CD4-positive, CD25-positive, alpha-beta regulatory T cell (primary cell): ENCODE results near the gene PLCB1. TPM values are rescaled to one million over a fixed set of nuclear protein-coding genes. Genes with fewer than 3 reads are reported as not detected.

Experiments used
- ATAC-seq, 2 donors: fragments of 150-1000 bp; cut with Tn5 transposase; one replicate each; pipeline ENCODE4 v1.10.0; 2021; ENCODE audit warnings: low read depth in 2 of 2, moderate number of reproducible peaks in 2 of 2, moderate library complexity in 1 of 2
- DNase-seq, 3 donors: peaks; one replicate each; pipeline versions ENCODE4 v3.0.0 to v3.0.0-alpha.2; 2012 to 2022; ENCODE audit warnings: mixed read lengths in 1 of 3
- H3K27ac ChIP-seq: one replicate; pipeline ENCODE4 v1.7.0; 2013; ENCODE audit warnings: mild to moderate bottlenecking, low read length; ENCODE audit not compliant: insufficient read depth, poor library complexity, severe bottlenecking
- H3K27me3 ChIP-seq: one replicate; pipeline ENCODE4 v1.7.0; 2013; ENCODE audit warnings: low read length; ENCODE audit not compliant: control insufficient read depth, insufficient read depth
- H3K36me3 ChIP-seq: one replicate; pipeline ENCODE4 v1.7.0; 2013; ENCODE audit warnings: mild to moderate bottlenecking, low read length, moderate library complexity; ENCODE audit not compliant: control insufficient read depth, insufficient read depth
- H3K4me1 ChIP-seq: 2 replicates; pipeline ENCODE4 v1.7.0; 2013; ENCODE audit warnings: mild to moderate bottlenecking, low read length; ENCODE audit not compliant: insufficient read depth, control insufficient read depth, poor library complexity, severe bottlenecking
- H3K4me3 ChIP-seq: one replicate; pipeline ENCODE4 v1.7.0; 2013; ENCODE audit warnings: low read depth, mild to moderate bottlenecking, low read length, moderate library complexity
- H3K9me3 ChIP-seq, 2 experiments: 1 replicate in 1 of 2; 2 replicates in 1 of 2; pipeline ENCODE4 v1.7.0; 2013; ENCODE audit warnings: low read length in 2 of 2, mild to moderate bottlenecking in 1 of 2, moderate library complexity in 1 of 2; ENCODE audit not compliant: control insufficient read depth in 2 of 2
- H3K27ac Mint-ChIP-seq, 3 donors: one replicate each; pipeline ENCODE4 v1.8.0; 2020 to 2022; ENCODE audit warnings: mild to moderate bottlenecking in 3 of 3, mixed read lengths in 3 of 3, moderate library complexity in 2 of 3
- H3K27me3 Mint-ChIP-seq: one replicate; pipeline ENCODE4 v1.8.0; 2022; ENCODE audit warnings: mild to moderate bottlenecking, mixed read lengths
- H3K36me3 Mint-ChIP-seq: one replicate; pipeline ENCODE4 v1.8.0; 2020; ENCODE audit warnings: mixed read lengths
- H3K4me1 Mint-ChIP-seq, 4 donors: one replicate each; pipeline ENCODE4 v1.8.0; 2020 to 2022; ENCODE audit warnings: mixed read lengths in 4 of 4, mild to moderate bottlenecking in 1 of 4
- H3K4me3 Mint-ChIP-seq, 4 donors: one replicate each; pipeline ENCODE4 v1.8.0; 2020 to 2022; ENCODE audit warnings: mild to moderate bottlenecking in 4 of 4, mixed read lengths in 4 of 4, moderate library complexity in 3 of 4
- H3K9me3 Mint-ChIP-seq, 7 donors: one replicate each; pipeline ENCODE4 v1.8.0; 2020 to 2022; ENCODE audit warnings: mixed read lengths in 7 of 7, mild to moderate bottlenecking in 3 of 7, moderate library complexity in 2 of 7
- polyA plus RNA-seq, 4 donors: library from polyadenylated mRNA; unstranded; fragments of 300-500 nt; fragmentation: Illumina TruSeq; gene quantifications; one replicate each; pipeline ENCODE4 v1.2.3, GENCODE V29; 2021
- total RNA-seq: library from RNA; stranded (reverse); gene quantifications from one replicate; pipeline ENCODE4 v1.2.3, GENCODE V29; 2022

Gene PLCB1
- total and polyA plus RNA-seq, 5 donors from 2014 or later, result 0.17 to 1.8 (median 0.44) TPM; not detected in 2

- Mint-ChIP-seq H3K27me3 (peaks cover 14% of the 10 kb centered on the region), H3K27ac (no peak overlapping the region), H3K4me1 (no peaks in the 10 kb centered on the region), H3K9me3 (peaks cover 0 to 2% (median 0%) of the 10 kb centered on the region in 7 donors), H3K4me3 (no peak overlapping the region), H3K36me3 (no peaks in the 10 kb centered on the region)
- Histone ChIP-seq H3K36me3 (no peaks in the 10 kb centered on the region), H3K4me1 (no peaks in the 10 kb centered on the region), H3K27ac (no peak overlapping the region), H3K27me3 (peaks cover 6% of the 10 kb centered on the region), H3K4me3 (no peak overlapping the region), H3K9me3 (no peaks in the 10 kb centered on the region)
- ATAC-seq, result no peak
- DNase-seq, result no peak
These were observed 7.4 kb upstream of the PLCB1 start for GRCh38 chr20:8124639-8125038.

- Histone ChIP-seq H3K27ac (no peak overlapping the region), H3K9me3 (no peaks in the 10 kb centered on the region), H3K36me3 (no peaks in the 10 kb centered on the region), H3K4me3 (no peak overlapping the region), H3K4me1 (no peaks in the 10 kb centered on the region), H3K27me3 (peaks cover 5% of the 10 kb centered on the region)
- H3K4me1 Mint-ChIP-seq, result no peaks in the 10 kb centered on the region
- H3K27ac Mint-ChIP-seq, result no peak overlapping the region
- no peak overlapping the region for H3K4me3 Mint-ChIP-seq
- no peaks in the 10 kb centered on the region for H3K36me3 Mint-ChIP-seq
- H3K9me3 Mint-ChIP-seq, result peaks cover 0 to 2% (median 0%) of the 10 kb centered on the region in 7 donors
- DNase-seq, result no peak
- peaks cover 28% of the 10 kb centered on the region for H3K27me3 Mint-ChIP-seq
- no peak for ATAC-seq
These were observed 5.9 kb upstream of the PLCB1 start for GRCh38 chr20:8126181-8126580.

- Mint-ChIP-seq H3K4me1 (peaks cover 0 to 4% (median 0%) of the 10 kb centered on the region in 4 donors), H3K36me3 (no peaks in the 10 kb centered on the region), H3K9me3 (peaks cover 0 to 2% (median 0%) of the 10 kb centered on the region in 7 donors), H3K27me3 (peaks cover 35% of the 10 kb centered on the region), H3K4me3 (no peak overlapping the region), H3K27ac (no peak overlapping the region)
- Histone ChIP-seq H3K36me3 (no peaks in the 10 kb centered on the region), H3K27ac (no peak overlapping the region), H3K9me3 (no peaks in the 10 kb centered on the region), H3K4me3 (no peak overlapping the region), H3K4me1 (no peaks in the 10 kb centered on the region), H3K27me3 (peaks cover 5% of the 10 kb centered on the region)
- DNase-seq (no peak), ATAC-seq (no peak)
These were observed 5.2 kb upstream of the PLCB1 start for GRCh38 chr20:8126841-8127378.

GRCh38 chr20:8127553-8128255 lies 4.4 kb upstream of the PLCB1 start:
- H3K4me1 ChIP-seq, result peaks cover 4% of the 10 kb centered on the region
- H3K36me3 Mint-ChIP-seq, result no peaks in the 10 kb centered on the region

GRCh38 chr20:8128291-8129060 lies 3.6 kb upstream of the PLCB1 start:
- Histone ChIP-seq H3K4me3 (no peak overlapping the region), H3K9me3 (no peaks in the 10 kb centered on the region), H3K36me3 (no peaks in the 10 kb centered on the region), H3K27me3 (peaks cover 8% of the 10 kb centered on the region), H3K4me1 (peaks cover 4% of the 10 kb centered on the region), H3K27ac (no peak overlapping the region)
- Mint-ChIP-seq H3K9me3 (peaks cover 0 to 2% (median 0%) of the 10 kb centered on the region in 7 donors), H3K27me3 (peaks cover 39% of the 10 kb centered on the region), H3K36me3 (no peaks in the 10 kb centered on the region), H3K4me3 (no peak overlapping the region), H3K27ac (no peak overlapping the region), H3K4me1 (peaks cover 0 to 12% (median 0%) of the 10 kb centered on the region in 4 donors)
- DNase-seq, result no peak
- ATAC-seq, result no peak

More at GRCh38 chr20:8127553-8128255, 4.4 kb upstream of the PLCB1 start:
- peaks cover 37% of the 10 kb centered on the region for H3K27me3 Mint-ChIP-seq
- H3K4me3 ChIP-seq, result no peak overlapping the region
- DNase-seq, result no peak
- peaks cover 0 to 4% (median 0%) of the 10 kb centered on the region in 4 donors for H3K4me1 Mint-ChIP-seq
- H3K27me3 ChIP-seq, result peaks cover 5% of the 10 kb centered on the region
- ATAC-seq, result no peak
- no peak overlapping the region for H3K27ac ChIP-seq
- no peak overlapping the region for H3K27ac Mint-ChIP-seq
- no peak overlapping the region for H3K4me3 Mint-ChIP-seq
- H3K9me3 ChIP-seq, result no peaks in the 10 kb centered on the region
- H3K36me3 ChIP-seq, result no peaks in the 10 kb centered on the region
- peaks cover 0 to 2% (median 0%) of the 10 kb centered on the region in 7 donors for H3K9me3 Mint-ChIP-seq

GRCh38 chr20:8129211-8129976 lies 2.7 kb upstream of the PLCB1 start:
- ATAC-seq (no peak), DNase-seq (no peak)
- H3K36me3 ChIP-seq, result no peaks in the 10 kb centered on the region
- peaks cover 10% of the 10 kb centered on the region for H3K27me3 ChIP-seq
- Mint-ChIP-seq H3K4me3 (peak overlapping the region in 1 of 4 donors; percentile 74), H3K4me1 (peaks cover 0 to 13% (median 0%) of the 10 kb centered on the region in 4 donors), H3K36me3 (no peaks in the 10 kb centered on the region), H3K27me3 (peaks cover 48% of the 10 kb centered on the region), H3K9me3 (peaks cover 0 to 3% (median 0%) of the 10 kb centered on the region in 7 donors), H3K27ac (no peak overlapping the region)
- no peak overlapping the region for H3K4me3 ChIP-seq
- H3K9me3 ChIP-seq, result no peaks in the 10 kb centered on the region
- peaks cover 4% of the 10 kb centered on the region for H3K4me1 ChIP-seq
- H3K27ac ChIP-seq, result no peak overlapping the region

- DNase-seq (no peak), ATAC-seq (no peak)
- Histone ChIP-seq H3K9me3 (no peaks in the 10 kb centered on the region), H3K27ac (no peak overlapping the region), H3K27me3 (peaks cover 10% of the 10 kb centered on the region), H3K4me3 (no peak overlapping the region), H3K36me3 (no peaks in the 10 kb centered on the region), H3K4me1 (peaks cover 4% of the 10 kb centered on the region)
- Mint-ChIP-seq H3K4me3 (no peak overlapping the region), H3K27ac (no peak overlapping the region), H3K36me3 (no peaks in the 10 kb centered on the region), H3K9me3 (peaks cover 0 to 3% (median 0%) of the 10 kb centered on the region in 7 donors), H3K4me1 (peaks cover 0 to 13% (median 0%) of the 10 kb centered on the region in 4 donors), H3K27me3 (peaks cover 58% of the 10 kb centered on the region)
These were observed 1.1 kb upstream of the PLCB1 start for GRCh38 chr20:8130840-8131526.
